ENCODE results near the gene BCL2. TPM values are rescaled to one million over a fixed set of nuclear protein-coding genes. Genes with fewer than 3 reads are reported as not detected.

The BCL2 gene
- polyA plus RNA-seq, 10 donors, result 14.0 to 22.8 (median 17.6) TPM

DNA sequence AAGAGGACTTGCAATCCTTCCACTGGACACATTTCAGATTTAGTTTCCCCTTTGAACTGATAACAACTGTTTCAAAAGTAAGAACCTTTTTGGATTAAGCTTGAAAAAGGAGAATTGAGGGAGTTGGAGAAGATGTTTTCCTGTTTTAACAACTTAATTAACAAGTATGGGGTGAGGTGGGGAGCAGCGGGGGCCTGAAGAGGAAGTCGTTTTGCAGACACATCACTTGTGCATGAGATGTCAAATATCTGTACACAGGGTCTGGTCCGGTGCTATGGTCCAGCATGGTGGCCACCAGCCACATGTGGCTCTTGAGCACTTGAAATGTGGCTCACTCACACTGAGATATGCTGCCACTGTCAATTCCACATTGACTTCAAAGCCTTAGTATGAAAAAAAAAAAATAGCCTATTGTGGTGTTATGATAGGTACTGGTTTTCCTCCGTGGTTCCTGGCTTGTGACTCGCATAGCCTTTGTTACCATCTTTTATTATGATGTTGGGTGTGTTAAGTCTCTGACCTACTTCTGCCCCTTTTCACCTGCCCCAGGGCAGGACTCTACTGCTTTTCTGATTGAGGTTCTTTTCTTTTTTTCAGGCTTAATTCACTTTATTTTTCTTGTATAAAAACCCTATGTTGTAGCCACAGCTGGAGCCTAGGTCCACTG, 205.5 kb downstream of the BCL2 start:
- no peak for DNase-seq

DNA sequence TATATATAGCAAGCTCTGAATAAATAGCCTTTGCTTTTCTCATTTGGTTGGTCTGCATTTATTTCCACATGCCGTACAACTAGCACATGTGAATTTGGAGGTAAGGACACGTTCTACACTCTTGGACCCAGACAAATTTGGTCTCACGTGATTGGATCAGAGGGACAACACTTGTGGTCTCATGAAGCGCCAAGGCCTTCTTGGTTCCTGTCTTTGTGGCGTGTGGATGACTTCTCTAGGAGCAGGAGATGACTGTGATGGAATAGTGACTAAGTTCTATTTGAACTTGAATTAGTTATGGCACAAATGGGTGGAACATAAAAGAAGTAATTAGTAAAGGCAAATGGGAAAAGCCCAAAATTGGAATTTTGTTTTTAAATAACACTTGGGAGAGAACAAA, 206.9 kb downstream of the BCL2 start:
- DNase-seq, result no peak

DNA sequence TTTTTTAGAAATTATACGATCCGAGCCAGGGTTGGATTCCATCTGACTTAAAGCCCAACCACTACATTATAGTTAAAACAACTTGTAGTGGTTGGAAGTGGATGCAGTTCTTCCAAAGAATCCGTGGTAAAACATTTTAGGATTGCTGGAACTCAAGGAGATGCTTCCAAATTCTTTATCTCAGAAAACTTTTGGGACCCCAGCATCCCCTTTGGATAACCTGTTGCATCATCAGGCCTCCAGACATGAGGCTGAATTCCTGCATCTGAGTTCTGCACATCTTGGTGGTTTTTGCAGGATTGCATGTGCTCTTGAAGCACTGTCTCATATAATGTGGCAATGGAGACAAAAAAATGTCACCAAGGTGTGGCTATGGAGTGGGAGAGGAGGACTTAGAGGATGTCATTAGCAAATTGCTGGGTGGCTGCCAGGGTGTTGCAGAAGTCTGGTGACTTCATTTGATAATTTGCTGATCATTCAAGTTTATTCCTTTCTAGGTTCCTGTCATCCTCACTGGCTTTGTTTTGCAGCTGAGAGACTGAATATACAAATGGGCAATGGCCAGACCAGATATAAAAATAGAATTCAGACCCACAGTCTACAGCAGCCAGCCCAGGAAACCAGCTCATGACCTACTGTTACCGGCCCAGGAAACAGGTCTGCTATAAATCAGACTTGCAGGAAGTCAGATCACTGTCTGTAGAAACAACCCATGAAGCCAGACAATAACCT, 207.7 kb downstream of the BCL2 start:
- peak; percentile 19 to 81 (median 46) for DNase-seq

DNA sequence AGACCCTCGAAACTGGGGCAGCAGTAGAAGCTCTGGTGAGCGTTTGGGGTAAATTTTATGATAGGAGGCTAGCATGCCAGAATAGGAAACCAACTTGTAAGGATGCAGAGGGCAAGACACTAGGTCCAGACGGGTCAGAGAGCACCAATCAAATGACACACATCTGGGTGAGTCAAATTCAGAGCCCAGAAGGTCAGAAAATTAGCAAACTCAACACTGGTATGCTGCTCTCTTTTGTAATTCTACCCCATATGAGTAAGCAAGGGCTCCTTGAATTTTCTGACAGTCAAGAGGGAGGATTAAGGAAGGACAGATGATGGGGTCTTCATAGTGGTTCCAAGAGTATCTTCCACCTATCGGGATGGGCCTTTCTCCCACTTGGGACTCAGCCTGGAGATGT, 209.8 kb downstream of the BCL2 start:
- DNase-seq, result no peak

DNA sequence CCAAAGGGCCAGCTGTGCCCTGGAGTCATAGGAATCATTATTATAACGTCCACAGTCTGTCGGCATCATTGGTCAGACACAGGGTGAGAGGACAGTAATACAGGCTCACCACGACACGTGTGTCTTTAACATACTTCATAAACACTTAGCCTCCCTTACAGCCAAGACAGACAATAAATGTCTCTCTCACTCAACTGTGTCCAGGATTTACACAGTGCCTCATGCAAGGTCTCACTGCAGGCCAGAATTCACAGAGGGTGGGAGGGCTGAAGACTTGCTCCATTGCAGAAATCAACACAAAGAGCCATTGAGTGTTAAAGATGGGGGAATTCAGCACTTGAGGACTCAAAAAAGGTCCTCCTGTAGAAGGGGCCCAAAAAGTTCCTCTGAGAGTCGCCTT, 210.5 kb downstream of the BCL2 start:
- DNase-seq, result no peak

DNA sequence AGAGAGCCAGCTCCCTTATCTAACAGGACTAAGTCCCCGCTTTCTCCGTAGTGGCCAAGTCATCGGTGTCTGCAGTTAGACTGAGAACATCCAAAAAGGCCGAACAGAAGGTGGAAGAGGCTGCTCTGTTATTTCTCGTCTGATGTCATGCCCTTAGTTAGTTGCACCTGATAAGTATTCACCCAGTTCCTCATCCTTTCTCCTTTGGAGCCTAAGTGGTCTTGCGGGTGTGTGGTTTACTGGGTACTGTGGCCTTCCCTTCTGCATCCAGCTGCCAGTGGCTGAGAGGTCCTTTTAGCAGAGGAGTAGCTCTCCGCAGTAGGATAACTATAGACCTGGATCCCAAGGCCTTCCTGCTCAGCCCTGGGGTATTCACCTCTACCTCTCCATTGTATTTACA, 211.6 kb downstream of the BCL2 start:
- DNase-seq, result no peak

DNA sequence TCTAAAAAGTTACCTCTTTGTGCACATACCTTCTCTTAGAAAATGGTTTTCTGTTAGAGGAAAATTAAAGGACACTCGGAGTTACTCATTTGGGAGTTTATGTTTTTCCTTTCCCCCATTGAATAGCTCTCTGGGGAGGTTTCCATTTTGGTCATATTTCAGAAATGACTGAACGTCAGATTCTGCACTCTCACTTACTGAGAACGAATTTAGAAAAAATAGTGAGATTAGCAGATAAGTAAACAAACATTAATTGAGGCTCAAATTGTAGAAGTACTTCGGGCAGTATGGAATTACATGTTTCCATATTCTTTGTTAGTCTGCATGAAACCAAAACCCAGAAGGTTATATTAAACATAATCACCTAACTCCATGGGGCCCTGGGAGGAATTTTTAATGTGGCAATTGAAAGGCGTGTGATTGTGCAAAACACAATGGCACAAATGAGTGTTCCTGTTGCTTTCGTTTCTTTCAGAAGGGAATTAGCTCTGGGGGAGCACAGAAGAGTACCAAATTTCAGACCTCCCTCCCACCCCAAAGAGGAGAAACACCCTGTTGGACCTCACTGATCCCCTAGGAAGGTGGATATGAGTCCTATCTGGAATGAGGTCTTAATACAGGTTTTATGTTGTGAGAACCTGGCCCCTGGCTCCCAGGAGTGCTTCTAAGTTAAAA, 212.3 kb downstream of the BCL2 start:
- DNase-seq, result no peak

DNA sequence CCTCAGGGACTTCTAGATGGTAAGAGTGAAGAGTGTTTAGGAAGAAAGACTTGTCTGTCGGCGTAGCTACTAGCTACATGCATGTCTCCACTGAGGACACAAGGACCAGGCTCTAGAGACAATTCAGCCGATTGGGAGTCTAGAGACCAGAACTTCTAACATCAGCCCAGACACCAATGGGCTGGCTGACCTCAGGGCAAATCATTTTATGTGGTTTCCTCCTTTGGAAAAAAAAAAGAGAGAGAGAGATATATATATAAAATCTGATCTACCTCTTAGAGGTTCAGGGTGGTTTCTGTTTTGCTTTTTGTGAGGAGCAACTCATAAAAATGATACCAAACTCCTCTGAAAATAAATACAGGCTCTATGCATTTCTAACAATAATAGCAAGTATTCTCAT, 212.8 kb downstream of the BCL2 start:
- no peak for DNase-seq

DNA sequence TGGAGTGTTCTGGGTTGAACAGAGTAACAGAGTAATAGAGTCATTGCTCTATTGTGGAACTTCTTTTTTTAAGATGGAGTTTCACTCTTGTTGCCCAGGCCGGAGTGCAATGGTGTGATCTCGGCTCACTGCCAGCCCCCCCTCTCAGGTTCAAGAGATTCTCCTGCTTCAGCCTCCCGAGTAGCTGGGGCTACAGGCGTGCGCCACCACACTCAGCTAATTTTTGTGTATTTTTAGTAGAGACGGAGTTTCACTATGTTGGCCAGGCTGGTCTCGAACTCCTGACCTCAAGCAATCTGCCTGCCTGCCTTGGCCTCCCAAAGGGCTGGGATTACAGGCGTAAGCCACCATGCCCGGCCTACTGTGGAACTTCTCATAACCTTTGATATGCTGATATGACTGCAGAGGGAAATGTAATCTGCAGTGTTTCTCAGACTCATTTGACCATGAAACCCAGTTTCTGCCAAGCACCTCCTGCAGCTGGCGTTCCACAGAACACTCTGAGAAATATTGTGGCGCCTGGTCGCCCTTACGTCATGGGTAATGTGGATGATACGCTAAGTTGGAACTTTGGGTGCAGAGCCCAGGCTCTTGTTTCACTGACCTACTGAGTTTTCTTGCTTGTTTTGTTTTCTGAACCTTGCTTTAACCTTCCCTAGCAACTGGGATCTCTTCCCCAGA, 213.8 kb downstream of the BCL2 start:
- no peak for DNase-seq

DNA sequence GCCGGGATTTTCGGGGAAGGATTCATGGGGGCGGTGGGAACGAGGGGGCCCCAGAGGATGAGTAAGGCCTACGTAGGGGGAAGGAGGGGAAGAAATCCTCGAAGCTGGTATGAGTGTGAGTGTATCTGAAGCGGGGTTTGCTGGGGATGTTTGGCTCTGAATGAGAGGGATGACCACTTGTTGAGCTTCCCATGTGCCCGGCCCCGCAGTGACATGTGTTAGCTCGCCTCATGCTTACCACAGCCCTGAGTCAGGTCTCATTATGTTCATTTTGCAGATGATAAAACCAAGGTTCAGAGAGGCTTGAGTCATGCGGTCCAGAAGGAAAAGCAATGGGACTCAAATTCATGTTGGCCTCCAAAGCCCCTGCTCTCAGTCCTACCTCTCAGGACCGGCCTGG, 214.7 kb downstream of the BCL2 start:
- no peak for DNase-seq

DNA sequence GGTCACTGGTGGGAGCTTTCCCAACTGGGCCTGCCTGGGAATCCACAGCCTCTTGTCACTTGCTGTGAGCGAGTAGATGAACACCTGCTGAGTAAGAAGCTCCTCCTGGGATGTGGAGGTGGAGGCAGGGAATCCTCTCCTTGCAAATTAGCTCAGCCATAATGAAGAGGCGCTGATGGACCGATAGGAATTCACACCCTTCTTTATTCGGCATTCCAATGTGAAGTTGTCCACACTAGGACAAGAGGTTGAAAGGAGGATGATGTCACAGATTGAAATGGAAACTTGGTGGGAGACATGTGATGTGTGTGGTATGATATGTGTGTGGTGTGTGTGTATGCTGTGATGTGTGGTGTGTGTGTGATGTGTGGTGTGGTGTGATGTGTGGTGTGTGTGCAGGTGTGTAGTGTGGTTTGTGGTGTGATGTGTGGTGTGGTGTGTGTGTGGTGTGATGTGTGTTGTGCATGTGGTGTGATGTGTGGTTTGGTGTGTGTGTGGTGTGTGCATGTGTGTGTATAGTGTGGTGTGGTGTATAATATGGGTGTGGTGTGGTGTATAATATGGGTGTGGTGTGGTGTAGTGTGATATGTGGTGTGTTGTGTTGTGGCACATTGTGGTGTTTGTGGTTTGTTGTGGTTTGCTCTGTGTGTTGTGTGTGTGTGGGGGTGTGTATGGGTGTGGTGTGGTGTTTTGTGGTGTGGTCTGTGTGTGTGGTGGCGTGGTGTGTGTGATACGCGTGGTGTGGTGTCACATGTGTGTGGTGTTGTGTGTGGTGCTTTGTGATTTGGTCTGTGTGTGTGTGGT, 216.4 kb downstream of the BCL2 start:
- DNase-seq, result no peak

DNA sequence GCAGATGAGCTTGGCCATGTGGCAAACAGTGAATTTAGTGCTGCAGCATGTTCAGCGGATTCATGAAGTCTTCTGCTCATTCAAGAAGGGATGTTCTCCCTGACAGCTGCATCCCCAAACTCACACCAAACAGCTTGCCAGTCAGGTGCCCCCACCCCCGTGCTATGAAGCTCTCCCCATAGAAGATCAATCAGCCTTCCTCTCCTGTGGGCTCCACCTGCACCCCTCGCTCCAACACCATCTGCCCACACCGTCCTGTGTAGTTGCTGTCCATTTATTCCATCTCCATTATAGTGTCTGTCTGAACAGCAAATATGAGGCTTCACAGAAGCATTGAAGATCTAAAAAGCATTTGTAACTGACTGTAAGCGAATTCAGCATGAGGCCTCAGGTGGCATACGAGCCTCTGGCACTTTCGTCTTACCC, 218.9 kb downstream of the BCL2 start:
- DNase-seq, result no peak

DNA sequence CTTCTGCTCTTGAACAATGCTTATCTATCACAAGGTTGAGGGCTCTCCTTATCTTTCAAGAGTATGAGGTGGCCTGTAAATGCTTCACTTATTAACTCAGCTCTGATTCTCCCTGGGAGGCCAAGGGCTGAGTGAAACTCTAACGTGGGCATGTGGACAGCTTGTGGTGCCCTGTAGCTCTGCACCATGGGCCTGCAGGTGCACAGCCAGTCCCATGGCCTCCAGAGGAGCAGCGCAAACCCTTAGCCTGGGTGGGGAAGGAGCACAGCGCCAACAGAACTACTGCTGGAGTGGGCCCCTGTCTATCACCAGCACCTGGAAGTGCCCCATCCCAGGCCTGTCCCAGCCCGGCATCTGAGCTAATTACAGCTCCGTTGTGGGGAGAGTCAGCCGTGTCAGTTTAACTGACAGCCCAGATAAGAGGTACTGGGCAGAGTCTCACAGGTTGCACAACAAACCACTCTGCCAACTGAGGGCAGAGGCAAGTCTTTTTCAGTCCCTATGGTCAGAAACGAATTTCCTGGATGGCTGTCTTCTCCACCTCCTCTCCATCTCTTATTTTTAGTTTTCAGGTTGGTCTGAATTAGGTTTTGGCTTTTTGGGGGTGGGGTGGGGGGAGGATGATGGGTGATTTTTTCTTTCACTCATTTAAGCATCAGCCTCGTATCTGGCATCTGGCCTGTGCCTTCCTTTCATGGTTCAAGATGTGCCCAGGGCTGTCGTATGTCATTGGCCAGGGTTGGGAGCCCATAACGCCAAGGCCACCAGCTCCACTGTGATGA, 219.5 kb downstream of the BCL2 start:
- DNase-seq, result no peak

DNA sequence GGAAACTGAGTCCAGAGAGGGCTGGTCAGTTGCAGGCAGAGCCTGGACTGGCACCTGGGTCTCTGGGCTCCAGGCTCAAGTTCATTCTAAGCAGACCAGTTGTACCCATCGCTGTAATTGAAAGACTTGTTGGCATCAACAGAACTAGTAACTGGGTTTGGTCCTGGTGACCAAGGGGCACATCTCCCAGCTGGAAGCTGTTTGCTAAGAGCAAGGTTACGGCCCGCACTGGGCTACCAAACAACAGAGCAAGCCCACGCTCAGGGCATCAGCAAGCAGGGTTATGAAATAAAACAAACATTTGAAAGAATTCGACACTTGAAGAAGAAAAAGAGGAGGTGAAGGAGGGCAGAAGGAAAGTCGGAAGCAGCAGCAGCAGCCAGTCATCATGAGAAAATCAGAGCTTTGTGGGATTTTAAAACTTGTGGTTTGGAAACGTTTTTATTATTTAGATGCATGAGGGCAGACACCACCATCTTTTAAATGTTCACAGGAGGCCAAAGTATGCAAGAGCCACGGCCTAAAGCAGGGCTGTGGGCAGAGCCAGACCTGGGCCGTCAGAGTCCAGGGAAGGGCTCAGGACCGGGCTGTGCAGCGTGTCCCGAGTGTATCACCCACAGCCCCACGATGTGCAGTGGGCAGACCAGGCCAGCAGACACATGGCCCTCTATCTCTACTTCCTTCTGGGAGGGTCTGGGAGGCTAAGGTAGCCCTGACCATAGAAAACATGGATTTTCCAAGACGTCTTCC, 220.3 kb downstream of the BCL2 start:
- no peak for DNase-seq

DNA sequence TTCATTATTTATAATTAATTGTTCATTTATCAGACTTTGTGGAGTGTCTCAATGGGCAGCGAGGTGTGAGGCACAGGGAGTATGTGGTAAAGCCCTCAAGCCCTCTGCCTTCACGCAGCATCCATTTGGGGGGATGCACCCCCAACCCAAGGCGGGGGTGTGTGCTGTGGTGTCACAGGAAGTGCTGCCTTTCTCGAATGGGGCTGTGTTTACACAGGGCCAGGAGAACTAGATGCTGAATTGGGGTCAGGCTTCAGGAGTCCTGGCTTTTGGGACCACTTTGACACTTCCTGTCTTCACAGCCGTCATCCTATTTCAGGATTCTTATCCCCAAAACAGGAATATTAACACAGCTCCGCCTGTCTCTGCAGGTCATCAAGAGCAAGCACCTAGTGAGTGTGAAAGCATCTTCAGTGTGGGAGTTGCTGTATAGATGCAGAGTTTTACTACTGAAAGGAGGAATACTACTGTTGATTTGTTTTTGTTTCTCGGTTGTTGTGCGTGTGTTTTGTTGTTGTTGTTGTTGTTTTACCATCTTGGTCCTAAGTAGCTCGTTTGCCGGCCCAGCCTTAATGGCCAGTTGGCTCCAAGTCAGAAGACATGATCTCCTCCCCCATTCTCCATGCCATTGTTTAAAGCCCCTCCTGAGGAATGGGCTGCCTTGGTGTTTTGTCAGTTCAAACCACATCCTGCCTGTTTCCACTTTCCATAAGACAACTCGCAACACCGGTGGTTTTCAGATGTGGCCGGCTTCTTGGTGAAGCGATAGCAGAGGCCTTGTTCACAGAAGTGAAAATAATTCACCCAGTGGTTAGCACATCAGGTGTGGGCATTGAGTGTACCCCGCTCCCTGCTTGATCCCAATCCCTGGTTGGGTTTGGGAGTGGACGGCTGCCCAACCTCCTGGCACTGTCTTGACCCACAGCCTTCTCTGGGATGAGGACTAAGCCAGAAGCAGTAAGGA, 221.3 kb downstream of the BCL2 start:
- no peak for DNase-seq

DNA sequence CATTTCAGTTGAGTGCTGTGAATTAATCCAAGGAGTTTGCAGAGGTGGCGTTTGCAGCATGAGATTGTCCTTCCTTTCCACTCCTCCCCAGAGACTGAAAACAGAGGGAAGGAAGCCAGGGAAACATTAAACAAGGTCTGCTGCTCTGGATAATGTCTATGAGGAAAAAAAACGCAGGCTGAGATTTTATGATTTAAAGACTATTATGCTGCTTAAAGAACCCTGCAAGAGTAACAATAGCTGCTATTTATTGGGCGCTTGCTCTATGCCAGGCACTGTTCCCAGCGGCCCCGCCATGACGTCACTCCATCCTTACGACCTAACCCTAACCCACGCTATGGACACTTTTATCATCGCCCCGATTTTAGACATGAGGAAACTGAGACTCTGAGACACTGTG, 222.4 kb downstream of the BCL2 start:
- no peak for DNase-seq

DNA sequence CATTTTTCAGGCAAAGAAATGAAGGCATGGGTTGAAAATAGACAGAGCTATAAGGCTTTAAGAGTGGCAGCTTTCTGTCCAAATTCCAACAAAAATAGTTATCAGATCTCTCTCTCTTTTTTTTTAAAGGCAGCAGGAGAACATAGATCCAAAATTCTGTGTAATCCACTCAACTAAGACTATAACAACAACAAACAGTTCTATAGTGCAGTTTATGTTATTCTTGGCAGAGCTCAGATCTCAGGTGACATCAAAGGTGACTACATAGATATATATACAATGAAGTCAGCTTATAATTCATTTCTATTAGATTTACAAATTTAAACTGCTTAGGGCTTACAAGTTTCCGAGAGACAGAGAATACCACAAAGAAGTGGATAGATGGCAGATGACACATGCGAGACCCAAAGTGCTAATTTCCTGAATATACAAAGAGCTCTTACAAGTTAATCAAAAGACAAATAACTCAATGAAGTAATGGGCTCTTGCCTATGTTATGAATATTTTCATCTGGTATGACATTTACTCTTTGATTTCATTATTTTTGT, 223.2 kb downstream of the BCL2 start:
- no peak for DNase-seq

DNA sequence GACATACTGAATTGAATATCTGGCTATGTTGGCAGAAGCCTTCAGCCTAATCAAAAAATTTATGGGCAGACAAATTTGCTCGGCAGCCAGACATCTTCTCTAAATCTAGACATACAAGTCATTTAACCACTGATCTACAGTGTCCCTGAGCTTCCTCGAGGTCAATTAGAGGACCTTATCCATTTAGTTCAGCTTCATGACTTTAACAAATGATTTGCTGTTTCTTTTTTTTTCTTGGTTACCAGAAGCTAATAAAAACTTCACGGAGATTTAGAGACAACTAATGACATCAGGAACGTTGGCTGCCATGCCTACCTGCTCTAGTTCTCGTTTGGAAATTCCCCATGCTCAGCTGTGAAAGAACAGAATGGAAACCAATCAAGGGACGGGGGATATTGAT, 223.8 kb downstream of the BCL2 start:
- DNase-seq, result no peak
